Measurements from ENCODE around the gene PLAGL2. TPM values are rescaled to one million over a fixed set of nuclear protein-coding genes. Genes with fewer than 3 reads are reported as not detected.

Gene PLAGL2
- total RNA-seq, 1 experiment from 2014 or later, result 44.4 TPM

DNA sequence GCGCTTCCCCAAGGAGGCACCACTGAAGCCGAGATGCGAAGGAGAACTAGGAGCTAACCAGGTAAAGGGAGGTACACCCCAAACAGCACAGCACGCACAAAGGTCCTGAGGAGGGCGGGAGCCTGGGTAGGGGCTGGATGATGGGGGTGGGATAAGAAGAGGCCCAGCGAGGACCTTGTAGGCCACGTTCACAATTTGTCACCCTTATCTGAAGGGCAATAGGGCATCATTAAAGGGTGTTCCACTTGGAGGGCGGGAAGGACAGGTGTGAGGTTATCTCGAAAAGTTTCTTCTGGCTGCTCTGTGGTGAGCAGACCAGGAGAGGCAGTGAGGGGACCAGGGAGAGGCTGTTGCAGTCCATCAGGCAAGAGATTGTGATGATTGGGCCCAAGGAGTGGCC lies 25.7 kb upstream of the PLAGL2 start:
- peaks cover 34 to 68% (median 65%) of the 10 kb centered on the region in 3 experiments; a peak in 6 of 7 replicates for H3K36me3 Mint-ChIP-seq (ENCODE audit: insufficient read depth in 1 of 3, low read depth in 3 of 3)
- H4K91ac ChIP-seq (ENCODE audit: insufficient read length, low read depth, low read length), result no peak overlapping the region
- no peak overlapping the region for H3K27ac Mint-ChIP-seq

More for the DNA sequence above, 25.7 kb upstream of the PLAGL2 start:
- Histone ChIP-seq H3K18ac (ENCODE audit: insufficient read length, low read depth, low read length) (no peak overlapping the region), H2BK20ac (ENCODE audit: low read depth, low read length, poor library complexity, severe bottlenecking) (no peak overlapping the region), H3K4me2 (ENCODE audit: insufficient read depth, insufficient read length, low read length) (no peak overlapping the region), H3K27ac (ENCODE audit: insufficient read length, low read depth, low read length) (no peak overlapping the region), H2AK5ac (ENCODE audit: insufficient read length, low read length) (no peak overlapping the region), H3K56ac (ENCODE audit: insufficient read length, low read depth, low read length) (no peak overlapping the region), H4K20me1 (ENCODE audit: control insufficient read depth, insufficient read depth, insufficient read length) (no peaks in the 10 kb centered on the region), H3K4me1 (ENCODE audit: insufficient read depth, low read length) (no peaks in the 10 kb centered on the region), H2BK5ac (ENCODE audit: insufficient read length, low read length) (no peak overlapping the region), H3K9me3 (ENCODE audit: control insufficient read depth, low read depth, low read length) (no peaks in the 10 kb centered on the region), H3K23me2 (ENCODE audit: insufficient read length, low read depth, low read length, poor library complexity, severe bottlenecking) (no peaks in the 10 kb centered on the region), H3K9ac (ENCODE audit: extremely low read depth, insufficient read length, low read length) (no peak overlapping the region), H2BK120ac (ENCODE audit: low read depth, low read length, poor library complexity, severe bottlenecking) (no peak overlapping the region), H3K79me2 (ENCODE audit: insufficient read depth, low read length) (no peaks in the 10 kb centered on the region), H3K23ac (ENCODE audit: insufficient read length, low read depth, low read length) (no peak overlapping the region), H3K27me3 (ENCODE audit: insufficient read depth, low read length) (no peaks in the 10 kb centered on the region), H4K5ac (ENCODE audit: insufficient read length, low read depth, low read length) (no peak overlapping the region), H2BK15ac (ENCODE audit: low read depth, low read length) (no peak overlapping the region), H2AFZ (ENCODE audit: low read length) (no peak overlapping the region), H4K8ac (replicated peaks; ENCODE audit: insufficient read length, low read depth, low read length) (no peak overlapping the region), H3T11ph (ENCODE audit: low read length) (no peak overlapping the region), H3K79me1 (ENCODE audit: insufficient read depth, low read depth, low read length, poor library complexity, severe bottlenecking) (no peaks in the 10 kb centered on the region), H2BK12ac (ENCODE audit: insufficient read length, low read depth, low read length) (no peak overlapping the region), H3K14ac (ENCODE audit: insufficient read depth, low read length) (no peak overlapping the region), H3K4ac (ENCODE audit: low read depth, low read length) (no peak overlapping the region)
- Mint-ChIP-seq H3K4me1 (no peaks in the 10 kb centered on the region; a peak in 1 of 4 replicates), H3K27me3 (ENCODE audit: low read depth) (no peaks in the 10 kb centered on the region; the same call in 1 of the 2 replicates), H3K4me3 (no peak overlapping the region), H3K9me3 (no peaks in the 10 kb centered on the region)
- DNase-seq, result no peak
- WGBS (ENCODE audit: extremely low coverage, insufficient read length, low lambda C conversion rate), result no CpG with 5 or more reads among the region's 9 CpGs
- TF ChIP-seq, protein P1, sequence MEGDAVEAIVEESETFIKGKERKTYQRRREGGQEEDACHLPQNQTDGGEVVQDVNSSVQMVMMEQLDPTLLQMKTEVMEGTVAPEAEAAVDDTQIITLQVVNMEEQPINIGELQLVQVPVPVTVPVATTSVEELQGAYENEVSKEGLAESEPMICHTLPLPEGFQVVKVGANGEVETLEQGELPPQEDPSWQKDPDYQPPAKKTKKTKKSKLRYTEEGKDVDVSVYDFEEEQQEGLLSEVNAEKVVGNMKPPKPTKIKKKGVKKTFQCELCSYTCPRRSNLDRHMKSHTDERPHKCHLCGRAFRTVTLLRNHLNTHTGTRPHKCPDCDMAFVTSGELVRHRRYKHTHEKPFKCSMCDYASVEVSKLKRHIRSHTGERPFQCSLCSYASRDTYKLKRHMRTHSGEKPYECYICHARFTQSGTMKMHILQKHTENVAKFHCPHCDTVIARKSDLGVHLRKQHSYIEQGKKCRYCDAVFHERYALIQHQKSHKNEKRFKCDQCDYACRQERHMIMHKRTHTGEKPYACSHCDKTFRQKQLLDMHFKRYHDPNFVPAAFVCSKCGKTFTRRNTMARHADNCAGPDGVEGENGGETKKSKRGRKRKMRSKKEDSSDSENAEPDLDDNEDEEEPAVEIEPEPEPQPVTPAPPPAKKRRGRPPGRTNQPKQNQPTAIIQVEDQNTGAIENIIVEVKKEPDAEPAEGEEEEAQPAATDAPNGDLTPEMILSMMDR (conservative IDR thresholded peaks at IDR 0.05), result no peak

Data from H9 (cell line).